PFSK-1 (cell line): Measurements from ENCODE around the gene WNK2.

Experiments
- POLR2AphosphoS5 ChIP-seq: IDR thresholded peaks from 2 replicates; pipeline ENCODE4 v1.6.1; 2012; ENCODE audit warnings: low read depth, mild to moderate bottlenecking, control low read depth, low read length, moderate library complexity
- SIN3A ChIP-seq: IDR thresholded peaks from 2 replicates; pipeline ENCODE4 v1.6.1; 2012; ENCODE audit warnings: mild to moderate bottlenecking, low read length, moderate library complexity, borderline replicate concordance; ENCODE audit not compliant: insufficient read depth
- TAF1 ChIP-seq: IDR thresholded peaks from 2 replicates; pipeline ENCODE4 v1.6.1; 2012; ENCODE audit warnings: low read length, control low read depth, borderline replicate concordance; ENCODE audit not compliant: insufficient read depth

GRCh38 chr9:93325307-93326035 lies 141.5 kb downstream of the WNK2 start:
- TF ChIP-seq TAF1 (no peak), POLR2AphosphoS5 (no peak), SIN3A (no peak)
